Stromal cell of bone marrow (primary cell): ENCODE results near the gene SH3RF2.
A peak's percentile ranks its signal among the peaks of the same experiment; 100 is the strongest.
"Not testable (repeated sequence)": the region's sequence is repeated elsewhere in the genome, so short reads cannot be mapped to it uniquely, and the experiment has no call there.

Source experiments
- DNase-seq: peaks from one replicate; pipeline ENCODE4 v3.0.0-alpha.2; 2012; ENCODE audit warnings: low read depth

SH3RF2 gene

DNA sequence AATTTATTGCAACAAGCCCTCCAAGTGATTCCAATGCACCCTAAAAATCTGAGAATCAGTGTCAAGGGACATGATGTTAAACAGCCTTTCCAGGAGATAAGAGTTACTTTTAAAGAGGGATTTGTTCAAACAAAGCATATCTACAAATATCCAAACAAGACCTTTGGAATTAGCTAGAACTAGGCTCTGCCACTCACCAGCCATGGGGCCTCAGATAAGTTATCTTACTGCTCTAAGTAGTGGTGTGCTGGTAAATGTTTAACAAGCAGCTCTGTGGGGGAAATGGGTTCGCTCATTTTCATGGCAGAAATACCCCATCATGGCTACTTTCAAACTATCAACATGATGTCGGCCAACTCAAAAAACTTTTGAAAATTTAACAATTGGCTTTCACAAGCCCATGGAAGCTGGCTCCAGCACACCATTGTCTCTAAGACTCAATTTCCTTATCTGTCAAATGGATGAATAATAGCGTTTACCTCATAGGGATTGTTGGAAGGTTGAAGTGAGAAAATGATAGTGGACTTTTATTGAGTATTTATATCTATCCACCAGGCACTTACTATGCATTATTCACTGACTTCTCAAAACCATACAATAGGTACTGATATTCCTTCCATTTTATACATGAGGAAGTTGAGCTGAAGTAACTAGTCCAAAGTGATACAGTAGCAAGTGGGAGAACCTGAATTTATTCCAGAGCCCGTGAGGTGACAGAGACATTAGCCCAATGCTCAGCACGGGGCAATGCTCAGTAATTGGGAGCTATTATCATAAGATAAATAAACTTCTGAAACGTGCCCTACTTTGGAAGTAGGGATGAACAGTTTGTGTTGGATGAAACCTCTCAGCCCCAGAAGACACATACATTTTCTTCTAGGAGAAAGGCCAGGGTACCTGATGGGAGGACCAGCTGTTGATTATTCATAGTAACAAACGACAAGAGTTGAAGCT, 43.2 kb downstream of the SH3RF2 start:
- no peak for DNase-seq

DNA sequence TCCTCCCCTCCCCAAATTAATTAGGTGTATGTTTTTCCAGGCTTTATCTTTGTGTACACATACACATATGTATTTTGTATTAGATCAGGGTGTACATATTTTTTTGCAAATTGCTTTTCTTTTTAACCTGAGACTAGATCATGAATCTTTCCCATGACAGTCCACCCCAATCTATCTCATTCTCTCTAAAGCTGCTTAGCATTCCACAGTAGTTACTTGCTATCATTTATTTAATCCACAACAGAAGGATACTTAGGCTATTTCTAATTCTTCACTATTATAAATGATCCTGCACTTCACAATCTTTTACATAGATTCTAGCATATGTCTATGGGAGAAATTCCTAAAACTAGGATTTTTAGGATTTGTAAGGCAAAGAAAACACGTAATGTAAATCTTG, 43.9 kb downstream of the SH3RF2 start:
- DNase-seq: no peak

DNA sequence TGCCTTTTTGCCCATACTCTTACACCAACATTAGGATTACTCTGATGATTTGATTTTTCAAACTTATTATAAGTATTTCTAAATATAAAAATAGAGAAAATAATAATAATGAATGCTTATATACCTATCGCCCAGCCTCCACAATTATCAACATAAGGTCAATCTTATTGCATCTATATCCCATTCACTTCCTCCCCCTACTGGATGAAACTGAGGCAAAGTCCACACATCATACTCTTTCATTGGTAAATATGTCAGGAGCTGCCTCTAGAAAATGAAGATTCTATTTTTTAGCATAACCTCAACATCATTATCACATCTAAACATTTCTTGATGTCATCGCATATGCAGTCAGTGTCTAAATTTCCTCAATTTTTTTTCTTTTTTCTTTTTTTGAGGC, 44.3 kb downstream of the SH3RF2 start:
- no peak for DNase-seq

DNA sequence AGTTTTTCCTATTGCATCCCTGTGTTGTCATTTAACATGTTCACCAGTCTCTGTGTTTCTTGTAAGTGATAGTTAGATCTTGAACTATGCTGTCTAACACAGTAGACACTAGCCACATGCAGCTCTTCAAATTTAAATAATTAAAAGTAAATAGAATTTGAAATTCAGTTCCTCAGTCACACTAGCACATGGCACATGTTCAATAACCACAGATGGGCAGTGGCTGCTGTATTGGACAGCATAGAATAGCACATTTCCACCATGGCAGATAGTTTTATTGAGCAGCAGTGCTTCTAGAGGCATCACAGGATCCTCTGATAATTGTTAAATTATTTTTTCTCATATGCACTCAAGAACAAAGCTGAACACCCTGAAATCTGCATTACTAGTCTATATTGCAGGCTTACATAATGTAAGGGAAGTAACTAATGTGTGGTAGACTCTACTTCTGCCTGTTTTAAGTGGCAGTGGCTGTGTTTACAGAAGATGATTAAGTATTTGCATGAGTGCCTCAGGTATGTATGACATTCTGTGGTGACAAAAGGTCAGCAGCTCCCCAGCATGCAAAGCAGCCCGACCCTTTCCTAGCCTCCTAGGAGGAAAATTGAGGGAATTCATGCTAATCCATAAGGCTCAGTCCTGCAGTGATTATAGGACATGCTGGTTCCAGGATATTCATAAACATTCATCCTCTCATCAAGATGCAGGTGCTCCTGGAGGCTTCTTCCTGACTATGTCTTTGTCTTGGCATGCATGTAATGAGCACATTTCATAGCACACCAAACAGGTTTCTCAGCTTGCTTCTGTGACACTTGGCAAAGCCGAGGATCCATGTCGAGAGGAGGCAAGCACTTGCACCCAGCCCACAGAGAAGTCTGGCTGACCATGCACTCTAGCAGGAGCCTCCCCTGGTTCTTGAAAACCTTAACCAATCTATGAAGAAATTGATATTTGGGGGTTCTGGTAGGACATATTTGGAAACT, 45.5 kb downstream of the SH3RF2 start:
- DNase-seq: no peak

DNA sequence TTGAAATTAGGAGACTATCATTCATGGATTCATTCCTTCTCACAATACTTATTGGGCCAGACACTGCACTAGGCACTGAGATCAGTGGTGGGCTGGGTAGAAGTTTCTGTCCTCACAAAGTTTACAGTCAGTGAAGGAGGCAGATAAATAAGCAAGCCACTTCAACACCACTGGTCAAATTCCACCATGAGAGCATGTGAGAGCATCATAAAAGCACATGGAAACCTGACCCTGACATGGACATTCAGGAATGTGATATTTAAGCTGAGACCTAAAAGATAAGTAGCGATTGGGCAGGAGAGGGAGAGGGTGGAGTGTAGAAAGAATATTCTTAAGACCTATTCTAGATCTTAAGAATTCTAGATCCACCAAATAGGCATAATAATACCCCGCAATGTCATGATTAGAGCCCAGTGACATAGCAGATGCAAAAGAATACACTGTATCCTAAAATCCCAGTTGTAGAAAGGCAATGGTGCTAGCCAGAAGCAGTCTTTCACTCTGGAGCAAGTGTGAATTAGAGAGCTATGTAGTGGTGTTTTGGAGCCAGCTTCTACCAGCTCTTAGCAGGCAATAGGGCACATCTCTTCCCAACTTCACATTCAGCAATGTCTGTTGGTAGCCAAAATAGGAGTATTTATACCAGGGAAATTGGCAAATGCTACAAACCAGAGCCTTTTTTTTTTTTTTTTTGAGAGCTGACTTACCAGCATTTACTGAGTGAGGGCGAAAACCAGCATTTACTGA, 46.4 kb downstream of the SH3RF2 start:
- DNase-seq: no peak

DNA sequence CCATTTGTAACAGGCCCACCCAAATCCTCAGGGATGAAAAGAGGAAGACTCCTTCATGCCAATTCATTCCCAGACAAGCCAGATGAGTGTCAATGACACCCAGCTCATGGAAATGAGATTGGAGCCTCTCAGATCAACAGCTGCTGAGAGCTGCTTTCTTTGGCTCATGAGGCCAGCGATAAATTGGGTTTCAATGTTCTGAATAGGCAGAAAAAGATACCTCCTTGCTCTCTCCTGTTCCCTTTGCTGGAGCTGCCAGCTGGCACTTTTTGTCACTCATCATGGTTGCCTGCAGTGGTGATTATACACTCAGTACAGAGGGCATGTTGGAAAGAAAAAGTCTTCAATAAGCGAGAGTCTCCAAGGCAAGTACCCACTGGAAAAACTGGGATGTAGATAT, 47.1 kb downstream of the SH3RF2 start:
- no peak for DNase-seq

DNA sequence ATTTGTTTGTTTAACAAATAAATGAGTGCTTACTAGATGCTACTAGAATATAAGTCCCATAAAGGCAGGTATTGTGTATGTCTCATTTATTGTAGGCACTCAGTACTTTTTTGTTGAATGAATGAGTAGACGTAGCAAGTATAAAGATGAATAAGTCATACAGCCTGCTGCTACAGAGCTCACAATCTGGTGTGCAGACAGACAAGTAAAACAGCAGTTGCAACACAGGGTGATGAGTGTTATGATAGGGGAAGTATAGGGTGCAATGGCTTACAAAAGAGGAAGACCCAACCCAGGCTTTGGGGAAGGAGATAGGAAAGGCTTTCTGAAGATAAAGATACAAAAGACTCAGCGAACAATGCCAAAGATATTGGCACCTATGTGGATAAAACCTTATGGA, 47.7 kb downstream of the SH3RF2 start:
- no peak for DNase-seq

DNA sequence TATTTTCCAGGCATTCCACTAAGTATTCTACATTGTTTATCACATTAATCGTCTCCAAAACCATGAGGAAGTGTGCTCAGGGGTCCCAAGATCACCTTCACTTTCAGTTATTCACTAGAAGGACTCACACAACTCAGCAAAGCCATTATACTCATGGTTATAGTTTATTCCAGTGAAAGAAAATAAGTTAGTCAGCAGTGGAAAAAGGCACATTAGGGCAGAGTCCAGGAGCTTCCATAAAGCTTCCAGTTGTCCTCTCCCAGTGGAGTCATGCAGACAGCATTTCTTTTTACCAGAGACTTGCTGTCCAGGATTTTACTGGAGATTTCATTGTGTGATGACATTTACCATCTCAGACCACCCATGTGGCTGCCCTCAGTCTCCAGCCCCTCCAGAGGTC, 51.5 kb downstream of the SH3RF2 start:
- no peak for DNase-seq

DNA sequence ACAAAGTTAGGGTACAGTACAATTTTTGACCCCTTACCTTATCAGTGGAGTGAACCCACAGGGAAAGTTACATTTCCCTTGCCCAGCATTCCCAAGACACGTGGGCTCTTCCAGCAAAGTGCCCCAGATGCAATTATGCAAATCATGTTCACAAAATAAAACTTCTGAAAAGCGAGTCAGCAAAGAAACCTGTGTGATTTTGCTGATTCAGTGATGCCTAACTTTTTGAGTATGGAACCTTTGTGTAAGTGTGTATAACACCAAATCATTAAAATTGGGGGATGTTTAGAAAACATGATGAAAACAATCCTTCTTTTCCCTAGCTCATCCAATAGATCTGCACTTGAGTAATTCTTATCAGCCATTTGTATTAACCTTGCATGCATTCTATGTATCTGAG, 52.6 kb downstream of the SH3RF2 start:
- no peak for DNase-seq

DNA sequence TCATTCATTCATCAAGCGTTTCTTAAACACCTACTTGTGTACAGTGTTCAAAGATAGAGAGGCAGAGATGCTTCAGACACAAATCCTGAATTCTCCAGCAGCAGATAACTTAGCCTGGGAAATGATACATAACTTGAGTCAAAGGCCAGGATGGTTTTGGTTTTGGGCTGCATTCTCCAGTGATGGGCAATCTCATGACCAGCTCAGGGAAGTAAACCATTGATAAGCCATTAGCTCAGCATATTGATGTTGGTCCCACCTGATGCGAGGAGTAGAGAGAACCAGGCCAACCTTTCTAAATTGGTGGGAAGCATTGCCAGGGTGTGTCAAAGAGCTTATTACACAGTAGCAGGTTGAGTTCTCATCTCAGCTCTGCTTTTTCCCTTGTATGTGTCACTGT, 53.0 kb downstream of the SH3RF2 start:
- no peak for DNase-seq

DNA sequence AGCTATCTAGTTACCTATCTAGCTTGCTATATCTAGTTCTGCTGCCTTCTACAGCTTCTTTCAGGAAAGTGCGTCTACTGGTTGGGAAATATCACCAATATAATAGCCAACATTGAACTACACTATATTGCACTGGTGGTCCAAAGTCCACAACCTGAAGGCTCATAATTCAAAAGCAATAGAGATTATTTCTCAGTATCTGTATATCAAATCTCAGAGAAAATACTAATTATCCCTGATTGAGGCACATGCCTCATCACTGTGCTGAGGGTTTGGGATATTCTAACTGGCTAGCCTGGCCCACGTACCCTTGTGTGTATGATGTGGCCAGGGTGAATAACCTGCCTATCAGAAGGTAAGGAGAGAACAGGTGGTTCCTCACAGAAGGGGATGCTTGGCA, 53.8 kb downstream of the SH3RF2 start:
- no peak for DNase-seq

DNA sequence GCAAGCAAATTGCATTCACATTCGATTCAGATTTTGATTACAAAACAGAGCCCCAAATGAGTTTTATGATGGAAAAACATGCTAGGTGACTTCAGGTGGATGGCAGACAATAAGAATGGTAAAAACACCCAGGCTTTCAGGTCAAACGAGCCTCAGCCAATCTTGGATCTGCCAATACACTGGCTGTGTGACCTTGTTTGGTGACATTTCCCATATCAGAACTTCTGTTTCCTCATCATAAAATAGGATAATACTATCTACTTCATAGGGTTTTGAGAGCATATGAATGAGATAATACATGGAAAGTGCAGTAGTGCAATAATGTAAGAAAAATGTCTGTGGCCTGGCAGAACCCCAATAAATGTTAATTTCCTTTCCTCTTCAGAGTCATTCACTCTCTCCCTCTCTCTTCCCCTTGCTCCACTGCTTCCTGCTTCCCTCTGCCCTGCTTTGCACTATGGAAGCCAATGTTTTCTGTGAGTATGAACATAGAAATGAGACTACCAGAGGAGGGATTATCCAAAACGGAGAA, 54.7 kb downstream of the SH3RF2 start:
- DNase-seq: peak; percentile 50

DNA sequence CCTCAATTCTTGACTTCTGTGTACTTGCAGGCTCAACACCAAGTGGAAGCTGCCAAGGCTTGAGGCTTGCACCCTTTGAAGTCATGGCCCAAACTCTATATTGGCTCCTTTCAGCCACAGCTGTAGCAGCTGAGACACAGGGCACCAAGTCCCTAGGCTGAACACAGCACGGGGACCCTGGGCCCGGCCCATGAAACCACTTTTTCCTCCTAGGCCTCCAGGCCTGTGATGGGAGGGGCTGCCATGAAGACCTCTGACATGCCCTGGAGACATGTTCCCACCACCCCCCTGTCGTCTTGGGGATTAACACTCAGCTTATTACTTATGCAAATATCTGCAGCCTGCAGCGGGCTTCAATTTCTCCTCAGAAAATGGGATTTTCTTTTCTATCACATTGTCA, 57.2 kb downstream of the SH3RF2 start:
- DNase-seq: not testable (repeated sequence)

DNA sequence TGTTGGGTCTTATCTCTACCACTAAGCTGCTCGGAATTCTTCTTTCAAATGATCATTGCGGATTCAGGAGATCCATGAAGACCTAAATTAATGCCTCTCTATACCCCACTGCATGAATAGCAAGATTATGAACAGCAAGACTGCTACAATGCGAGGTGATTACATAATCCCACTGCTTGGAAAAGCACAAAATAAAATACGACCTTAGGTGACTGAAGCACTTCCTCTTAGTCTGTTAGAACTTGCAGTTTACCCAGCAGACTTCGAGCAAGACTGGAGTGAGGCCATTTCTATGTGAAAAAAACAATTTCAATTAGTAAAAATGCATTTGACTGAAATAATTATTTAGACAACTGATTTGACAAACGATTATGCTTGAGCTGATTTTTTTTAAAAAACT, 59.8 kb downstream of the SH3RF2 start:
- DNase-seq: no peak

DNA sequence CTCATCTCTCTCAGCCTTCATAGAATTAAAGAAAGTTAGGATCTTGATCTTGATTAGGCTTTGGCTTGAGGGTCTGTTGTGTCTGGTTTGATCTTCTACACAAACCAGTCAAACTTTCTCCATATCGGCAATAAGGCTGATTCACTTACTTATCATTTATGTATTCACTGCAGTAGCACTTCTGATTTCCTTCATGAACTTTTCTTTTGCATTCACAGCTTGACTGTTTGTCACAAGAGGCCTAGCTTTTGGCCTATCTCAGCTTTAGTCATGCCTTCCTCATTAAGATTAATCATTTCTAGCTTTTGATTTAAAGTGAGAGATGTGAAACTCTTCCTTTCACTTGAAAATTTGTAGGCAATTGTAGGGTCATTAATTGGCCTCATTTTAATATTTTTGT, 62.8 kb downstream of the SH3RF2 start:
- DNase-seq: no peak

DNA sequence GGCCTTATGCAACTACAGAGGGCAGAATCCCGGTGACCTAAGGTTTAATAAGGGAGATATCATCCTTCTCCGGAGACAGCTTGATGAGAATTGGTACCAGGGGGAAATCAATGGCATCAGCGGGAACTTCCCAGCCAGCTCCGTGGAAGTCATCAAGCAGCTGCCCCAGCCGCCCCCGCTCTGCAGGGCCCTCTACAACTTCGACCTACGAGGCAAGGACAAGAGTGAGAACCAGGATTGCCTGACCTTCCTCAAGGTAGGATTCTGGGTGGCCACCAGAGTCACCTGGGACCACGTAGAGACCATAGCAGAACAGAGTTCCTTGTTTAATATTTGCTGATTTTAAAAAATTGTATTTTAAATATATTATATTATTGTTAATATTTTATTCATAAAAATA, 63.7 kb downstream of the SH3RF2 start:
- no peak for DNase-seq

DNA sequence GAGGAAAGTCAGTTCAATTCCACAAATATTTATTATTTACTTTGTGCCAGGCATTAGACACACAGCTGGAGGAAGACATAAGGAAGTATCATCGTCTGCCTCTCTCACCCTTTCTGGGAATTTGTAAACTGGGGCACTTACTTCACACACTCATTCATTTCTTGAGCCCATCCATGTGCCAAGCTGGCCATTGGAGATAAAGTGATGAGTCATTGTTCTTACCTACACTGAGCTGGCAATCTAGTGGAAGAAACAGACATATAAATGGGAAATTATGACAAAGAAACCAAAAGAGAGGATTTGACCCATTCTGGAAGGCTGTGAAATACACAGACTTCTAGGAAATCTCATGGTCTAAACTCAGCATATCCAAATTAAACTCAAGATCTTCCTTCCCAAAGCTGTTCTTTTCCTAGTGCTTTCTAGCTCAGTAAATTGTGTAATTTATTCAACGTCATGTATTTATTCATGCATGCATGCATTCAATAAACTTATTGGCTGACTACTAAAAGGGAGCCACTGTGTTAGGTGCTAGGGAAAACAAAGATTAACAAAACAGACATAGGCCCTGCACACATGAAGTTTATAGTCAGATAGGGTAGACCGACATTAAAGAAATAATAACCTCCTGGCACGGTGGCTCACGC, 65.3 kb downstream of the SH3RF2 start:
- no peak for DNase-seq

DNA sequence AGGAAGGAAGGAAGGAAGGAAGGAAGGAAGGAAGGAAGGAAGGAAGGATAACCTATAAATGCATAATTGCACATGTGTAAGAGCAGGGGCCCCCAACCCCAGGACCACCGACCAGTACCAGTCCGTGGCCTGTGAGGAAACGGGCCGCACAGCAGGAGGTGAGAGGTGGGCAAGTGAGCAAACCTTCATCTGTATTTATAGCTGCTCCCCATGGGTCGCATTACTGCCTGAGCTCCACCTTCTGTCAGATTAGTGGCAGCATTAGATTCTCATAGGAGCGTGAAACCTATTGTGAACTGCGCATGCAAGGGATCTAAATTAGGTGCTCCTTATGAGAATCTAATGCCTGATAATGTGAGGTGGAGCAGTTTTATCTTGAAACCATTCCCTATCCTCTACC, 66.1 kb downstream of the SH3RF2 start:
- DNase-seq: no peak

DNA sequence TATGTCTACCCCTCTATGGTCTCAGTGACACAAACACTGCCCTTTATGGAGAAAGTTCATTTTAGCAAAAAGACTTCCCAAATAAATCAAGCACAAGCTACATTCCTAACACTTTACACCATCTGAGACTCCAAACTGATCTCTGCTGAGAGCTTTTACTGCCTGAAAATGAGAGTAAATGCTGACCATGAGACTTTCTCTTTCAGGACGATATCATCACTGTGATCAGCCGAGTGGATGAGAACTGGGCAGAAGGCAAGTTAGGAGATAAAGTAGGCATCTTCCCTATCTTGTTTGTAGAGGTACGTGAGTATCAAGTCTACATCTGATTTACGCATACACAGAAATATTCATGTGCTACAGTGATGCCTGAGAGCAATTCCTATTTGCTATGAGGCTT, 67.5 kb downstream of the SH3RF2 start:
- DNase-seq: no peak

DNA sequence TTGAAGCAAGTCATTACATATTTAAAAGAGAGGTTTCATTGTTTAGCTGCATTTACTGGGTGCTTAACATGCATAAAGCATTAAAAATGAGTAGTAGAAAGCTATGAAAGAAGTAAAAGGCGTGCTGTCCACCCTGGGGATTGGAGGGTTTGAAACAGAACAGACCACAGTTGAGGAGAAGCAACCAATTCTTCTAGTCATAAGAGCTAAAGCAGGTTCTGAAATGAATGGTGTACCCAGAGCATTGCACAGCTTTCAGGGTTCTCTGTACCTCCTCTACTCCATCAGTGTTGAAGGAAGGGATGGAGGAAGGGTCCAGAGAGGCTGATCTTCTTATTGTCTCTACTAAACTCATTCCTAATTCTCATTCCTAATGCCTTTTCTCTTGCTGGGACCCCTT, 68.9 kb downstream of the SH3RF2 start:
- no peak for DNase-seq

DNA sequence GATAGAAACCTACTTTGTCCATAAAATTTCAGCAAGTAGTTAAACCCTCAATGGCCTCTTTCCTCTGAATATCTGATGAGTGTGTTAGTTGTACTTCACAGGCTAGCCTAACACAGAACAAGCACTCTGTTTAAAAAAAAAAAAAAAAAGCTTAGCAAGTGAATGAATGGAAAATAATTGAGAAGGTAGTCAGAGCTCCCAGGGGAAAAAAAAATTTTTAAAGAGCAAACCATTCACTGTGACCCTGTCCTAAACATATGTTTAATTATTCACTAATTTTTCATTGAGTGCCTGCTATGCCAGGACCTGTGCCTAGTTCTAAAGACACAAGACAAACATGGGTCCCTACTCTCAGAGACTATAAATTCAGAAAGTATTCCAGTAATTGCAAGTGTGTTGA, 69.3 kb downstream of the SH3RF2 start:
- peak; percentile 19 for DNase-seq
